ENCODE measurements around the gene COL11A2.

COL11A2 gene

GRCh38 chr6:33160096-33160495 is 32.2 kb downstream of the COL11A2 start:
- TF ChIP-seq ZFP30 (CRISPR knock-in tag; IDR thresholded peaks at IDR 0.05), result no peak
- no peak for TF ChIP-seq BACH2 (CRISPR knock-in tag; IDR thresholded peaks at IDR 0.05; ENCODE audit: borderline replicate concordance)
- no peak for TF ChIP-seq ARNTL (CRISPR knock-in tag; IDR thresholded peaks at IDR 0.05; ENCODE audit: borderline replicate concordance, low read depth)
- no peak for TF ChIP-seq ISL1 (CRISPR knock-in tag; IDR thresholded peaks at IDR 0.05)
- TF ChIP-seq ZC3H10 (CRISPR knock-in tag; IDR thresholded peaks at IDR 0.05), result no peak
- no peak for TF ChIP-seq ZNF8 (CRISPR knock-in tag; IDR thresholded peaks at IDR 0.05)
- TF ChIP-seq ESRRG (CRISPR knock-in tag; IDR thresholded peaks at IDR 0.05), result no peak
- TF ChIP-seq, protein P1, sequence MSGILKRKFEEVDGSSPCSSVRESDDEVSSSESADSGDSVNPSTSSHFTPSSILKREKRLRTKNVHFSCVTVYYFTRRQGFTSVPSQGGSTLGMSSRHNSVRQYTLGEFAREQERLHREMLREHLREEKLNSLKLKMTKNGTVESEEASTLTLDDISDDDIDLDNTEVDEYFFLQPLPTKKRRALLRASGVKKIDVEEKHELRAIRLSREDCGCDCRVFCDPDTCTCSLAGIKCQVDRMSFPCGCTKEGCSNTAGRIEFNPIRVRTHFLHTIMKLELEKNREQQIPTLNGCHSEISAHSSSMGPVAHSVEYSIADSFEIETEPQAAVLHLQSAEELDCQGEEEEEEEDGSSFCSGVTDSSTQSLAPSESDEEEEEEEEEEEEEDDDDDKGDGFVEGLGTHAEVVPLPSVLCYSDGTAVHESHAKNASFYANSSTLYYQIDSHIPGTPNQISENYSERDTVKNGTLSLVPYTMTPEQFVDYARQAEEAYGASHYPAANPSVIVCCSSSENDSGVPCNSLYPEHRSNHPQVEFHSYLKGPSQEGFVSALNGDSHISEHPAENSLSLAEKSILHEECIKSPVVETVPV (CRISPR knock-in tag; IDR thresholded peaks at IDR 0.05), result no peak
- no peak for TF ChIP-seq PPARA (CRISPR knock-in tag; IDR thresholded peaks at IDR 0.05; ENCODE audit: borderline replicate concordance)
- no peak for TF ChIP-seq POU6F1 (CRISPR knock-in tag; IDR thresholded peaks at IDR 0.05; ENCODE audit: borderline replicate concordance, low read depth)
- TF ChIP-seq ZFP3 (CRISPR knock-in tag; IDR thresholded peaks at IDR 0.05), result no peak
- no peak for TF ChIP-seq CSDC2 (CRISPR knock-in tag; IDR thresholded peaks at IDR 0.05)
- no peak for TF ChIP-seq ZNF565 (CRISPR knock-in tag; conservative IDR thresholded peaks at IDR 0.05; ENCODE audit: low read depth)
- no peak for TF ChIP-seq OSR1 (CRISPR knock-in tag; IDR thresholded peaks at IDR 0.05)
- TF ChIP-seq PATZ1 (CRISPR knock-in tag; IDR thresholded peaks at IDR 0.05; ENCODE audit: borderline replicate concordance), result no peak
- TF ChIP-seq TCF4 (CRISPR knock-in tag; IDR thresholded peaks at IDR 0.05; ENCODE audit: borderline replicate concordance), result no peak
- ATAC-seq, result no peak

GRCh38 chr6:33156964-33157363 is 35.3 kb downstream of the COL11A2 start:
- ATAC-seq, result no peak
- TF ChIP-seq ARNTL (CRISPR knock-in tag; IDR thresholded peaks at IDR 0.05; ENCODE audit: borderline replicate concordance, low read depth) (no peak), BACH2 (CRISPR knock-in tag; IDR thresholded peaks at IDR 0.05; ENCODE audit: borderline replicate concordance) (no peak), ZNF565 (CRISPR knock-in tag; conservative IDR thresholded peaks at IDR 0.05; ENCODE audit: low read depth) (no peak), POU6F1 (CRISPR knock-in tag; IDR thresholded peaks at IDR 0.05; ENCODE audit: borderline replicate concordance, low read depth) (no peak), SNAI2 (CRISPR knock-in tag; IDR thresholded peaks at IDR 0.05) (no peak), OSR1 (CRISPR knock-in tag; IDR thresholded peaks at IDR 0.05) (no peak), GLIS3 (CRISPR knock-in tag; IDR thresholded peaks at IDR 0.05) (no peak), TOX (CRISPR knock-in tag; IDR thresholded peaks at IDR 0.05; ENCODE audit: borderline replicate concordance) (no peak), ZFP3 (CRISPR knock-in tag; IDR thresholded peaks at IDR 0.05) (no peak), TSHZ2 (CRISPR knock-in tag; IDR thresholded peaks at IDR 0.05) (no peak)
- TF ChIP-seq, protein P1 (CRISPR knock-in tag; IDR thresholded peaks at IDR 0.05), result no peak

Measured in SK-N-SH treated with all-trans-retinoic acid at 6 μM for 48 hours (cell line).